Measurements from ENCODE around the gene KAT6B.
A peak's percentile ranks its signal among the peaks of the same experiment; 100 is the strongest.
"Not testable (repeated sequence)": the region's sequence is repeated elsewhere in the genome, so short reads cannot be mapped to it uniquely, and the experiment has no call there.

Gene KAT6B

GRCh38 chr10:74826142-74827044, at the start of gene KAT6B:
Gene KAT6B (plus strand): TSS chr10:74826600. CDS start chr10:74842858, 16,258 bp downstream.
- peak; percentile 87 to 90 for ATAC-seq

- ATAC-seq = no peak
Observed at GRCh38 chr10:74778436-74779094, 47.8 kb upstream of the KAT6B start.

GRCh38 chr10:74781870-74782269, 44.5 kb upstream of the KAT6B start:
- ATAC-seq = not testable (repeated sequence)

GRCh38 chr10:74784462-74784861, 41.9 kb upstream of the KAT6B start:
- ATAC-seq = no peak

DNA sequence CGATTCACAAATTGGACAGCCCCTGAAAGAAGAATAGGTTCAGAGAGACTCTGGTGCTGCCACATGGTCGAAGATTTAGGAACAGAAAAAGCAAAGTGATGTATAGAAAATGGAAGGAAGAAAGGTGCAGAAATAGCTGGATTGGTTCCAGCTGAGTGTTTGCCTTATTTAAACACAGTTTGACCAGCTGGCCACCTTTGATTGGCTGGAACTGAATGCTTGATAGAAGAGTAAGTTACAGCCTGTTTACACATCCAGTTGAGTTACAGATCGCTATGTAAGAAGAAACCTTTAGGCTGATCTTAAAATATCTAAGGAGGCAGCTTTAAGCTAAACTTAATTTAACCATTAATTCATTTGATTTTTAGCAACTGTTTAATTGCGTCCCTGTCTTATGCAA, 40.3 kb upstream of the KAT6B start:
- no peak for ATAC-seq

DNA sequence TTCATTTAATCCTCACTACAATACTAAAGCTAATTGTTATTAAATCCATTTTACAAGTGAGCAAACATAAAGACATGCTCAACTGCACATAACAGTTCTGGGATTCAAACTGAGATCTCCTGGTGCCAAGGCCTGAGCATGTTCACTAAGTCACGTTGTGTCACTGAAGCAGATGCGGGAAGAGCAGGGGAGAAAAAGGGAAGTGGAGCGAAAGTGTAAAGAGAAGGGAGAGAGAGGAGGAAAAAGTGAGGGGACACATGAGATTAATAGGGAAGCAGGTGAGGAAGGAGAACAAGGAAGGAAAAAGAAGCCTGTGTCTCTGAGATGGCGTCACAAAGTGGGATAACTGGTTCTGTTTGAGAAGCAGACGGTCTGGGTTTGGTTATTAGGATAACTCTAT, 38.9 kb upstream of the KAT6B start:
- ATAC-seq = no peak

DNA sequence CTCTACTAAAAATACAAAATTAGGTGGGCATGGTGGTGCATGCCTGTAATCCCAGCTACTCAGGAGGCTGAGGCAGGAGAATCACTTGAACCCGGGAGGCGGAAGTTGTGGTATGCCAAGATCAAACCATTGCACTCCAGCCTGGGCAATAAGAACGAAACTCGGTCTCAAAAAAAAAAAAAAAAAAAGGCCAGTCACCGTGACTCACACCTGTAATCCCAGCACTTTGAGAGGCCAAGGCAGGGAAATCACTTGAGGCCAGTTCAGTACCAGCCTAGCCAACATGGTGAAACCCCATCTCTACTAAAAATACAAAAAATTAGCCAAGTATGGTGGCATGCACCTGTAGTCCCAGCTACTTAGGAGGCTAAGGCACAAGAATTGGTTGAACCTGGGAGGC, 34.4 kb upstream of the KAT6B start:
- ATAC-seq = not testable (repeated sequence)

DNA sequence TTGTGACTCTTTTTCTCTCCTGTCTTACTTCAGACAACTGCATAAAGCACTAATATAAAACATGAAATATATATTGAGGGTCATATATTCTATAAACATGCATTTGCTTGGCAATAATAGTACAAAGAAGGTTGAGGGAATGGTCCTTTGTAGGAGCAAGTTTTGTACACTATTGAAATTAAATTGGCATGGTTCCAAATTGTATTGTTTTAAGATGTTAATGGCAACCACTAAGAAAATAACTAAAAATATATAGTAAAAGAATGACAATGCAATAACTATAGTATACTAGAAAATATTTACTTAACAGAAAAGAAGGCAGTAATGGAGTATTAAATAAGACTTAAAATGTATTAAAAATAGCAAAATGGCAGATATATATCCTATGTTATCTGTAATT, 33.7 kb upstream of the KAT6B start:
- ATAC-seq = no peak

DNA sequence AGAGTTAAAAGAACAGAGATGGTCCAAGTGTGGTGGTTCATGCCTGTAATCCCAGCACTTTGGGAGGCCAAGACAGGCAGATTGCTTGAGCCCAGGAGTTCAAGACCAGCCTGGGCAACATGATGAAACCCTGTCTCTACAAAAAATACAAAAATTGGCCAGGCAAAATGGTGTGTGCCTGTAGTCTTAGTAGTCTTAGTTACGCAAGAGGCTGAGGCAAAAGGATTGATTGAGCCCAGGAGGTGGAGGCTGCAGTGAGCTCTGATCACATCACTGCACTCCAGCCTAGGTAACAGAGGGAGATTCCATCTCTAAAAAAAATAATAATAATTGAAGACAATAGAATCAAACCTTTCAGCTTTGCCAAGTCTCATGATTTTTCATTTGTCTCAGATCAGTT, 33.2 kb upstream of the KAT6B start:
- ATAC-seq = not testable (repeated sequence)

- ATAC-seq = no peak
Observed at GRCh38 chr10:74794531-74794930, 31.9 kb upstream of the KAT6B start.

DNA sequence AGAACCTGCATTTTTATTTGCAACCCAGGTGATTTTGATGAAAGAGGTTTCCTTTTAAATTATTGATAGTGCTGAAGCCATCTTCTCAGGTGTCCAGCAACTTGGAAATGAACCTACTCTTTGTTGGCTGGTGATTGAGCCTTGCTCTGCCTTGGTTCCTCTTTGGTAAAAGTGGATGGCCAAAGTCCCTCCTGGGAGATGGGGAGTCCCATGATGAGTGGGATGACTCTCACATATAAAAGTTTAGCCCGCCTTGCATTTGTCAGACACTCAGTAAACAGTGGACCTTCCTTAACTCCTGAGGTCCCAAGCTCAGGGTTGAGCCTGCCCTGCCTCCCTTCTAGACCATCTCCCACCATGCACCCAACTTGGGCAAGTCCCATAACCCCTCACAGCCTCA, 28.9 kb upstream of the KAT6B start:
- ATAC-seq = no peak

DNA sequence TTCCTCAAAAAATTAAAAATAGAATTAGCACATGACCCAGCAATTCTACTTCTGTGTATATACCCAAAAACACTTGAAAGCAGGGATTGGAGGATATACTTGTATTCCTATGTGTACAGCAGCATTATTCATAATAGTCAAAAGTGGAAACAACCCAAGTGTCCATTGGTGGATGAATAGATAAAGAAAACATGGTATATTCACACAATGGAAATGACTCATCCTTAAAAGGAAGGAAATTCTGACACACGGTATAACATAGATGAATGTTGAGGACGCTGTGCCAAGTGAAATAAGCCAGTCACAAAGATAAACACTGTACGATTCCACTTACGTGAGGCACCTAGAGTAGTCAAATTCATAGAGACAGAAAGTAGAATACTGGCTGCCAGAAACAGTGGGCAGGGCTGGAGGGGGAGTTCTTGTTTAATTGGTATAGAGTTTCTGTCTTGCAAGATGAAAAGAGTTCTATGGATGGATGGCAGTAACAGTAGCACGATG, 26.6 kb upstream of the KAT6B start:
- peak; percentile 91 to 93 for ATAC-seq

- ATAC-seq = no peak
Observed at GRCh38 chr10:74801447-74801846, 25.0 kb upstream of the KAT6B start.

GRCh38 chr10:74808501-74808900, 17.9 kb upstream of the KAT6B start:
- ATAC-seq = no peak

- ATAC-seq = no peak
Observed at GRCh38 chr10:74810087-74810486, 16.3 kb upstream of the KAT6B start.

GRCh38 chr10:74813381-74814259, 12.8 kb upstream of the KAT6B start:
- ATAC-seq = no peak

- ATAC-seq = no peak
Observed at GRCh38 chr10:74814797-74815196, 11.6 kb upstream of the KAT6B start.

DNA sequence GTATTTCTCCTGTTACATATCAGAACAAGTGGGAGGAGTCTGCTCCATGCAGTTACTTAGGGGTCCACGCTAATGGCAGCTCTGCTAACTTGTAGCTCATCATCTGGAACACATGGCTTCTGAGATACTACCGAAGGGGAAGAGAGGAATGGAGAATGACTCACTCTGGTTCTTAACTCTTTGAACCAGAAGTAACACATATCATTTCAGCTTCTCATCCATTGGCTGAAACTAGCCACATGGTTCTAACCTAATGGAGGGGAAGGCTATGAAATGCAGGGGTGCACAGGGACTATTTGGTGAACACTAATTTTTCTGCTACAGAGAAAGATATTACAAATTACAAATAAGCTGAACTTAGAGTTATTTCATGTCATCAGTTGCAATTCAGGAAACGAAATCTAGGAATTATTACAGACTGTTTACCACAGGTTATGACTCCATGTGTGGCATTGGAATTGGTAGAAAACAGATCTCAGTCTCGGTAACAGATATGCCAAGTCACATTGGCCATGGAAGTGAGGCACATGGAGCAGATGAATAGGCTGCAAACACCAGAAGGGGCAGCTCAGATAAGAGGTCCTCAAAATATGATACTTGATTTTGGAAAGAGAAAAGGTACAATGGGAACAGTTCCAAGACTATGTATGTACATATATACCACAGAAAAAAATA, 9.4 kb upstream of the KAT6B start:
- no peak for ATAC-seq

DNA sequence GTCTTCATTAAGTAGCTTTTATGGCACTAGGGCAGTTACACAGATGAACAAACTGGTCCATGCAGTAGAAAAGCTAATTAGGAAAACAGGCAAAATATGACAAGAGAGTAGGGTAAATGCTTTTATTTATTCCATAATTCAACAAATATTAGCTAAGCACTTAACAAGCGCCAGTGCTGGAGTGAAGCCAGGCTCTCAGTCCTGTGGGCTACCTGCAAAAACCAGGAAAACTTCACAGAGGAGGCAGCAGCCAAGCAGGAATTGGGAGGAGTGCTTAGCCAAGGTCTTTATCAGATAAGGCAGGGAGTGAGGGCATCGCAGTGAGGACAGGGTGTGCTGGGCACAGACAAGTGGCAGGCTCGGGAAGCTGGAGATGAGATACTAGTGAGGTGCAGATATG, 4.9 kb upstream of the KAT6B start:
- ATAC-seq = no peak

DNA sequence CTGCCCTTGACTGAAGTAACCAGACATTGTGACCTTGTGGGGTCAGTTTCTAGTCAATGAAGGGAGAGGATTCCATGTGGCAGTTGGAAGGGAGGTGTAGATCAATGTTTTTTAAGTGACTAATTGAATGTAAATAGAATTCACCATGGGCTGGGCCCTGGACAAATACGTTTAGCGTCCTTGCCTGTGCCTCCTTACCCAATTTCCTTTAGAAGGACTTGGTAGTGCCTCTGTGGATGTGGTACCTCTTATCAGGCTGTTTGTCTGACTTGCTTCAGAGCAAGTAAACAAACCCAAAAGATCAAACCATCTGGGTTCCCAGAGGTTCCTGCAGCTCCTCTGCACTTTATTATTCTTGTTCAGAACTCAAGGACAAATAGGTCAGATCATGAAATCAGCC, 4.3 kb upstream of the KAT6B start:
- ATAC-seq = no peak

DNA sequence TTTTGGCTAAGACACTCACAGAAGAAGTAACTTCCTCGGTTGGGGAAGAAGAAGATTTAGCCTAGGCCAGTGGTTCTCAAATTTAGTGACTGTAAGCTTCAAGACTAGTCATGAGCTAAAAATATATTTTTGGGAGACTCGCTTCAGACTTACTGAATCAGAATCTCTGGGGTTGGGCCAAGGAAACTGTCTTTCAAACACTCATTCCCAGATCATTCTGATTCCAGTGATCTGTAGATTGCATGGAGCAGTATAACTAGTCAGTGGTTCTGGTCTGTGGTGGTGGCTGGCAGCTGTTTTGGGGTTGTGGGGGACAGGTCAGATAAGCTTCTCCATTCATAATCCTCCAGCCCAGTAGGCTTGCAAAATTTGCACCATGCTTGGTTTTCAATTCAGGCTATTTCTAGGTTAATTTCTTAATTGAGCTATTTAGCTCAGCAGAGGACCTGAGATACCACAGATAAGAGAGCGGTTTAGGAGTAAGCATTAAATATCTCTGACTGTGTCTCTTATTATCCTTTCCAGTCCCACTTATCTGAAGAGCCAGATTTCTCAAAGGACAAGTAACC, 3.8 kb upstream of the KAT6B start:
- no peak for ATAC-seq

GRCh38 chr10:74823791-74824183, 2.6 kb upstream of the KAT6B start:
- no peak for ATAC-seq
